Esophagus muscularis mucosa (tissue), 4 donors: ENCODE results near the gene PC.

Experiments
- CTCF ChIP-seq, 3 experiments: fragments of 200-600 bp in 2 of 3; fragments of 450-650 bp in 1 of 3; sonication (generic) in 2 of 3; IDR thresholded peaks; one replicate each; pipeline ENCODE4 v1.5.1; 2017 to 2019; ENCODE audit warnings: antibody characterized with exemption in 3 of 3, mild to moderate bottlenecking in 2 of 3, moderate library complexity in 1 of 3
- EP300 ChIP-seq: sonication (generic); formaldehyde crosslinking; IDR thresholded peaks from one replicate; pipeline ENCODE4 v1.6.1; 2017; ENCODE audit warnings: antibody characterized with exemption
- POLR2A ChIP-seq: fragments of 450-650 bp; IDR thresholded peaks from one replicate; pipeline ENCODE4 v1.6.1; 2017; ENCODE audit warnings: antibody characterized with exemption, moderate library complexity, mild to moderate bottlenecking, low read depth

GRCh38 chr11:66885469-66885868 lies 72.7 kb downstream of the PC start:
- TF ChIP-seq CTCF (IDR thresholded peaks at IDR 0.05) (no peak), POLR2A (no peak), EP300 (no peak)
